Testis (tissue), 2 donors: Measurements from ENCODE around the gene CCDC134.

ENCODE experiments used
- POLR2A ChIP-seq: fragments of 450-650 bp; IDR thresholded peaks from one replicate; pipeline ENCODE4 v1.6.1; 2017; ENCODE audit warnings: antibody characterized with exemption, mild to moderate bottlenecking, moderate library complexity
- TF ChIP-seq, protein P1 (sequence below), 3 experiments: fragments of 450-650 bp in 2 of 3; fragments of 200-600 bp in 1 of 3; sonication (generic) in 1 of 3; IDR thresholded peaks; one replicate each; pipeline ENCODE4 v1.5.1; 2016 to 2019; ENCODE audit warnings: antibody characterized with exemption in 3 of 3, mild to moderate bottlenecking in 2 of 3, moderate library complexity in 1 of 3

DNA sequence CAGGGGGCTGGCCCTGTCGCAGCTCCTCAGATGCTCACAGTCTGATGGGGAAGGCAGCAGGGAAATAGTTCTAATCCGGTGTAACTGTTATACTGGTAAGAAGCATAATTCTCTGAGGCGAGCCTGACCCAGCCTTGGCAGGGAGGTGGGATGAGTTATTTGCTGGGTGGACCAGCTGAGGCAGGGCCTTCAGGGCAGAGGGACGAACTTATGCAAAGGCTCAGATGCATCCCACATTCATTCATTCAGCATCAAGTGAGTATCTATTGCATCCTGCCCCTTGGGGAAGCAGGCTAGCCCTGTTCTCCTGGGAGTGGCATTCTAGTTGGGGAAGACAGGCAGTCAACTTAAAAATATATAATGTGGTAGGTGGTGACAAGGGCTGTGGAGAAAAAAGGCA, 18.8 kb downstream of the CCDC134 start:
- TF ChIP-seq, protein P1, sequence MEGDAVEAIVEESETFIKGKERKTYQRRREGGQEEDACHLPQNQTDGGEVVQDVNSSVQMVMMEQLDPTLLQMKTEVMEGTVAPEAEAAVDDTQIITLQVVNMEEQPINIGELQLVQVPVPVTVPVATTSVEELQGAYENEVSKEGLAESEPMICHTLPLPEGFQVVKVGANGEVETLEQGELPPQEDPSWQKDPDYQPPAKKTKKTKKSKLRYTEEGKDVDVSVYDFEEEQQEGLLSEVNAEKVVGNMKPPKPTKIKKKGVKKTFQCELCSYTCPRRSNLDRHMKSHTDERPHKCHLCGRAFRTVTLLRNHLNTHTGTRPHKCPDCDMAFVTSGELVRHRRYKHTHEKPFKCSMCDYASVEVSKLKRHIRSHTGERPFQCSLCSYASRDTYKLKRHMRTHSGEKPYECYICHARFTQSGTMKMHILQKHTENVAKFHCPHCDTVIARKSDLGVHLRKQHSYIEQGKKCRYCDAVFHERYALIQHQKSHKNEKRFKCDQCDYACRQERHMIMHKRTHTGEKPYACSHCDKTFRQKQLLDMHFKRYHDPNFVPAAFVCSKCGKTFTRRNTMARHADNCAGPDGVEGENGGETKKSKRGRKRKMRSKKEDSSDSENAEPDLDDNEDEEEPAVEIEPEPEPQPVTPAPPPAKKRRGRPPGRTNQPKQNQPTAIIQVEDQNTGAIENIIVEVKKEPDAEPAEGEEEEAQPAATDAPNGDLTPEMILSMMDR (IDR thresholded peaks at IDR 0.05): no peak
- TF ChIP-seq POLR2A: no peak
